Neuron (in vitro differentiated cells): Measurements from ENCODE around the gene CISTR.
"Not testable (repeated sequence)": the region's sequence is repeated elsewhere in the genome, so short reads cannot be mapped to it uniquely, and the experiment has no call there.

Experiments
- H2AFZ ChIP-seq: one replicate; pipeline ENCODE4 v1.6.1; 2013; ENCODE audit warnings: low read depth, mild to moderate bottlenecking, inconsistent platforms, low read length, moderate library complexity
- H3K27me3 ChIP-seq: one replicate; pipeline ENCODE4 v1.6.1; 2013; ENCODE audit warnings: low read length; ENCODE audit not compliant: insufficient read depth
- H3K36me3 ChIP-seq: one replicate; pipeline ENCODE4 v1.6.1; 2013; ENCODE audit warnings: low read length; ENCODE audit not compliant: insufficient read depth
- H3K4me1 ChIP-seq: one replicate; pipeline ENCODE4 v1.6.1; 2013; ENCODE audit warnings: low read length; ENCODE audit not compliant: insufficient read depth
- H3K4me3 ChIP-seq: 2 replicates; pipeline ENCODE4 v1.5.1; 2013; ENCODE audit warnings: mild to moderate bottlenecking, low read length, moderate library complexity
- H3K9me3 ChIP-seq: one replicate; pipeline ENCODE4 v1.6.1; 2013; ENCODE audit warnings: low read length

The CISTR gene

GRCh38 chr12:53718567-53718966 is 33.2 kb downstream of the CISTR start:
- H3K9me3 ChIP-seq, H3K4me3 ChIP-seq, H3K27me3 ChIP-seq, H2AFZ ChIP-seq, H3K4me1 ChIP-seq: not testable (repeated sequence)
- H3K36me3 ChIP-seq, result peaks cover 35% of the 10 kb centered on the region

- H3K9me3 ChIP-seq, result no peaks in the 10 kb centered on the region
- H2AFZ ChIP-seq, result no peak overlapping the region
- H3K36me3 ChIP-seq, result peaks cover 39% of the 10 kb centered on the region
- H3K27me3 ChIP-seq, result no peaks in the 10 kb centered on the region
- peaks cover 4% of the 10 kb centered on the region for H3K4me1 ChIP-seq
- H3K4me3 ChIP-seq, result no peak overlapping the region
Measured at GRCh38 chr12:53717319-53717718, 34.5 kb downstream of the CISTR start.

- Histone ChIP-seq H3K4me3 (no peak overlapping the region), H2AFZ (no peak overlapping the region), H3K4me1 (peaks cover 8% of the 10 kb centered on the region), H3K27me3 (no peaks in the 10 kb centered on the region), H3K36me3 (peaks cover 21% of the 10 kb centered on the region), H3K9me3 (no peaks in the 10 kb centered on the region)
Measured at GRCh38 chr12:53714004-53714403, 37.8 kb downstream of the CISTR start.

GRCh38 chr12:53713516-53713915 is 38.3 kb downstream of the CISTR start:
- Histone ChIP-seq H3K9me3 (no peaks in the 10 kb centered on the region), H3K4me1 (peaks cover 8% of the 10 kb centered on the region), H3K36me3 (peaks cover 21% of the 10 kb centered on the region), H3K27me3 (no peaks in the 10 kb centered on the region), H3K4me3 (no peak overlapping the region), H2AFZ (no peak overlapping the region)

GRCh38 chr12:53712059-53712643 is 39.6 kb downstream of the CISTR start:
- no peak overlapping the region for H3K4me3 ChIP-seq
- H2AFZ ChIP-seq, result no peak overlapping the region
- H3K36me3 ChIP-seq, result peaks cover 21% of the 10 kb centered on the region
- H3K9me3 ChIP-seq, result no peaks in the 10 kb centered on the region
- H3K27me3 ChIP-seq, result peaks cover 7% of the 10 kb centered on the region
- peaks cover 8% of the 10 kb centered on the region for H3K4me1 ChIP-seq

- H3K27me3 ChIP-seq, result peaks cover 10% of the 10 kb centered on the region
Measured at GRCh38 chr12:53710091-53710490, 41.7 kb downstream of the CISTR start.

GRCh38 chr12:53709671-53710070 is 42.1 kb downstream of the CISTR start:
- no peak overlapping the region for H2AFZ ChIP-seq
- H3K9me3 ChIP-seq, result no peaks in the 10 kb centered on the region
- peaks cover 13% of the 10 kb centered on the region for H3K36me3 ChIP-seq
- peaks cover 8% of the 10 kb centered on the region for H3K4me1 ChIP-seq
- no peak overlapping the region for H3K4me3 ChIP-seq
- H3K27me3 ChIP-seq, result peaks cover 10% of the 10 kb centered on the region

More at GRCh38 chr12:53710091-53710490, 41.7 kb downstream of the CISTR start:
- no peak overlapping the region for H2AFZ ChIP-seq
- H3K4me3 ChIP-seq, result no peak overlapping the region
- H3K36me3 ChIP-seq, result peaks cover 17% of the 10 kb centered on the region
- H3K9me3 ChIP-seq, result no peaks in the 10 kb centered on the region
- H3K4me1 ChIP-seq, result peaks cover 8% of the 10 kb centered on the region

GRCh38 chr12:53706080-53706479 is 45.7 kb downstream of the CISTR start:
- peaks cover 15% of the 10 kb centered on the region for H3K27me3 ChIP-seq

GRCh38 chr12:53703756-53704155 is 48.0 kb downstream of the CISTR start:
- Histone ChIP-seq H3K9me3 (no peaks in the 10 kb centered on the region), H2AFZ (no peak overlapping the region), H3K36me3 (no peaks in the 10 kb centered on the region), H3K4me1 (no peaks in the 10 kb centered on the region), H3K4me3 (no peak overlapping the region), H3K27me3 (peaks cover 27% of the 10 kb centered on the region)

More at GRCh38 chr12:53706080-53706479, 45.7 kb downstream of the CISTR start:
- H3K9me3 ChIP-seq, result no peaks in the 10 kb centered on the region
- H3K4me3 ChIP-seq, result no peak overlapping the region
- no peak overlapping the region for H2AFZ ChIP-seq
- no peaks in the 10 kb centered on the region for H3K36me3 ChIP-seq
- no peaks in the 10 kb centered on the region for H3K4me1 ChIP-seq

GRCh38 chr12:53701518-53702264 is 50.1 kb downstream of the CISTR start:
- no peaks in the 10 kb centered on the region for H3K9me3 ChIP-seq
- no peak overlapping the region for H2AFZ ChIP-seq
- peaks cover 29% of the 10 kb centered on the region for H3K27me3 ChIP-seq

GRCh38 chr12:53700567-53700966 is 51.2 kb downstream of the CISTR start:
- no peak overlapping the region for H2AFZ ChIP-seq
- H3K36me3 ChIP-seq, result no peaks in the 10 kb centered on the region
- peaks cover 13% of the 10 kb centered on the region for H3K4me1 ChIP-seq
- H3K4me3 ChIP-seq, result no peak overlapping the region
- H3K9me3 ChIP-seq, result no peaks in the 10 kb centered on the region
- H3K27me3 ChIP-seq, result peaks cover 37% of the 10 kb centered on the region

More at GRCh38 chr12:53701518-53702264, 50.1 kb downstream of the CISTR start:
- Histone ChIP-seq H3K4me3 (no peak overlapping the region), H3K4me1 (peaks cover 4% of the 10 kb centered on the region), H3K36me3 (no peaks in the 10 kb centered on the region)

- Histone ChIP-seq H3K4me1 (peaks cover 18% of the 10 kb centered on the region), H3K9me3 (no peaks in the 10 kb centered on the region), H3K4me3 (no peak overlapping the region), H3K36me3 (no peaks in the 10 kb centered on the region), H2AFZ (no peak overlapping the region), H3K27me3 (peaks cover 42% of the 10 kb centered on the region)
Measured at GRCh38 chr12:53699678-53700025, 52.1 kb downstream of the CISTR start.

- H3K36me3 ChIP-seq, result no peaks in the 10 kb centered on the region
- peaks cover 22% of the 10 kb centered on the region for H3K4me1 ChIP-seq
- H2AFZ ChIP-seq, result no peak overlapping the region
- no peak overlapping the region for H3K4me3 ChIP-seq
- H3K9me3 ChIP-seq, result no peaks in the 10 kb centered on the region
- peaks cover 48% of the 10 kb centered on the region for H3K27me3 ChIP-seq
Measured at GRCh38 chr12:53698948-53699677, 52.7 kb downstream of the CISTR start.
